ENCODE measurements around the gene DNAI4. TPM values are rescaled to one million over a fixed set of nuclear protein-coding genes. Genes with fewer than 3 reads are reported as not detected.
A peak's percentile ranks its signal among the peaks of the same experiment; 100 is the strongest.
"Not testable (repeated sequence)": the region's sequence is repeated elsewhere in the genome, so short reads cannot be mapped to it uniquely, and the experiment has no call there.

The DNAI4 gene
- 1 to 10 TPM; 2.3 to 8.1 (median 6.0) TPM for total RNA-seq
- polyA plus RNA-seq: 1 to 10 TPM in 1 of 3 donors, under 1 TPM in 2; 0.78 to 1.6 (median 0.99) TPM
- long read RNA-seq, donor 1, partial matches to known transcripts: 0 of 6 reads
- long read RNA-seq, donor 1, other reads (novel, unspliced or antisense): 5 of 6 reads
- long read RNA-seq, donor 2: 0 reads

GRCh38 chr1:66924756-66925557, at the start of gene DNAI4, which contains the start of gene MIER1:
DNAI4 (minus strand) TSS chr1:66924856; CDS start chr1:66924831, 25 bp downstream.
MIER1 (plus strand) TSS chr1:66924990; CDS start chr1:66925029, 39 bp downstream.
- intact Hi-C loops (cut with DNase I; ENCODE audit: low total_unique reads): no loop called here
- WGBS, 5 donors: 0 to 1% (median 0%) methylated on average over 45 to 64 of the region's 64 CpGs
- peak; percentile 100 for DNase-seq
- Histone ChIP-seq H3K9me3 (no peaks in the 10 kb centered on the region), H3K36me3 (peaks cover 0 to 6% (median 0%) of the 10 kb centered on the region in 6 donors), H3K4me1 (peaks cover 19 to 68% (median 51%) of the 10 kb centered on the region in 6 donors), H3K4me3 (peak within 1 kb of the TSS; percentile 73 to 98 (median 90)), H3K27ac (peak within 1 kb of the TSS; percentile 79 to 96 (median 91)), H3K27me3 (replicated peaks in 1 of 7) (no peaks in the 10 kb centered on the region)
- TF ChIP-seq, protein P1, sequence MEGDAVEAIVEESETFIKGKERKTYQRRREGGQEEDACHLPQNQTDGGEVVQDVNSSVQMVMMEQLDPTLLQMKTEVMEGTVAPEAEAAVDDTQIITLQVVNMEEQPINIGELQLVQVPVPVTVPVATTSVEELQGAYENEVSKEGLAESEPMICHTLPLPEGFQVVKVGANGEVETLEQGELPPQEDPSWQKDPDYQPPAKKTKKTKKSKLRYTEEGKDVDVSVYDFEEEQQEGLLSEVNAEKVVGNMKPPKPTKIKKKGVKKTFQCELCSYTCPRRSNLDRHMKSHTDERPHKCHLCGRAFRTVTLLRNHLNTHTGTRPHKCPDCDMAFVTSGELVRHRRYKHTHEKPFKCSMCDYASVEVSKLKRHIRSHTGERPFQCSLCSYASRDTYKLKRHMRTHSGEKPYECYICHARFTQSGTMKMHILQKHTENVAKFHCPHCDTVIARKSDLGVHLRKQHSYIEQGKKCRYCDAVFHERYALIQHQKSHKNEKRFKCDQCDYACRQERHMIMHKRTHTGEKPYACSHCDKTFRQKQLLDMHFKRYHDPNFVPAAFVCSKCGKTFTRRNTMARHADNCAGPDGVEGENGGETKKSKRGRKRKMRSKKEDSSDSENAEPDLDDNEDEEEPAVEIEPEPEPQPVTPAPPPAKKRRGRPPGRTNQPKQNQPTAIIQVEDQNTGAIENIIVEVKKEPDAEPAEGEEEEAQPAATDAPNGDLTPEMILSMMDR (IDR thresholded peaks at IDR 0.05 in 8 of 11, conservative IDR thresholded peaks at IDR 0.05 in 3 of 11): peak in 10 of 11 experiments; percentile 10 to 70 (median 52)
- TF ChIP-seq POLR2A (IDR thresholded peaks at IDR 0.05) (peak in 2 of 3 donors; percentile 35 to 66), POLR2AphosphoS5 (IDR thresholded peaks at IDR 0.05) (peak; percentile 83 to 91 (median 87))

- Histone ChIP-seq H3K27me3 (replicated peaks in 1 of 7) (no peaks in the 10 kb centered on the region), H3K4me3 (no peak overlapping the region), H3K9me3 (peaks cover 0 to 12% (median 2%) of the 10 kb centered on the region in 8 donors), H3K36me3 (peaks cover 0 to 100% (median 69%) of the 10 kb centered on the region in 6 donors), H3K27ac (no peak overlapping the region), H3K4me1 (no peaks in the 10 kb centered on the region)
- 83 to 99% (median 96%) methylated on average over 3 of the region's 3 CpGs for WGBS, 5 donors
- TF ChIP-seq, protein P1 (IDR thresholded peaks at IDR 0.05 in 8 of 11, conservative IDR thresholded peaks at IDR 0.05 in 3 of 11): no peak
- no peak for TF ChIP-seq POLR2A (IDR thresholded peaks at IDR 0.05)
- no peak for TF ChIP-seq POLR2AphosphoS5 (IDR thresholded peaks at IDR 0.05)
- intact Hi-C loops (cut with DNase I; ENCODE audit: low total_unique reads): no loop called here
- no peak for DNase-seq
Observed at GRCh38 chr1:66968574-66968973, 43.9 kb upstream of the DNAI4 start.

DNA sequence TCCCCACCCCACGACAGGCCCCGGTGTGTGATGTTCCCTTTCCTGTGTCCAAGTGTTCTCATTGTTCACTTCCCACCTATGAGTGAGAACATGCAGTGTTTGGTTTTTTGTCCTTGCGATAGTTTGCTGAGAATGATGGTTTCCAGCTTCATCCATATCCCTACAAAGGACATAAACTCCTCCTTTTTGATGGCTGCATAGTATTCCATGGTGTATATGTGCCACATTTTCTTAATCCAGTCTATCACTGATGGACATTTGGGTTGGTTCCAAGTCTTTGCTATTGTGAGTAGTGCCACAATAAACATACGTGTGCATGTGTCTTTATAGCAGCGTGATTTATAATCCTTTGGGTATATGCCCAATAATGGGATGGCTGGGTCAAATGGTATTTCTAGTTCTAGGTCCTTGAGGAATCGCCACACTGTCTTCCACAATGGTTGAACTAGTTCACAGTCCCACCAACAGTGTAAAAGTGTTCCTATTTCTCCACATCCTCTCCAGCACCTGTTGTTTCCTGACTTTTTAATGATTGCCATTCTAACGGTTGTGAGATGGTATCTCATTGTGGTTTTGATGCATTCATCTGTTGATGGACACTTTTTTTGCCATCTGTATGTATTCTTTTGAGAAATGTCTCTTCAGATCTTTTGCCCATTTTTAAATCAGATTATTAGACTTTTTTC, 41.7 kb upstream of the DNAI4 start:
- H3K27ac ChIP-seq; intact Hi-C loops (cut with DNase I; ENCODE audit: low total_unique reads); H3K27me3 ChIP-seq (replicated peaks in 1 of 7); DNase-seq; H3K4me3 ChIP-seq: not testable (repeated sequence)
- Histone ChIP-seq H3K9me3 (peaks cover 0 to 12% (median 2%) of the 10 kb centered on the region in 8 donors), H3K4me1 (peaks cover 0 to 10% (median 0%) of the 10 kb centered on the region in 6 donors), H3K36me3 (peaks cover 0 to 100% (median 78%) of the 10 kb centered on the region in 6 donors)
- 87 to 93% (median 91%) methylated on average over 6 to 7 of the region's 7 CpGs for WGBS, 5 donors

DNA sequence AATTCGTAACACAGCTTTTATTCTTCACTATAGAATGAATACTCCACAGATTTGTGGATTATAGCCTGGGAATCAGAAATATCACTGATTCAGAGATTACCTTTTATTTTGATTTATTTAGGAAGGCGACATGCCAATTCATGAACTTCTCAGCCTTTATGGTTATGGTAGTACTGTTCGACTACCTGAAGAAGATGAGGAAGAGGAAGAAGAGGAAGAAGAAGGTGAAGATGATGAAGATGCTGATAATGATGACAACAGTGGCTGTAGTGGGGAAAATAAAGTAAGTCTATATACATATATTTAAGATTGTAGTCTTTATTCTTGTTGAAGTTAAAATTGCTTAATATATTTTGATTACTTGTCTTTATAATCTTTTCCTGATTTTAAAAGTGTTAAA, 33.3 kb upstream of the DNAI4 start:
- no peaks in the 10 kb centered on the region for H3K9me3 ChIP-seq
- no peaks in the 10 kb centered on the region for H3K27me3 ChIP-seq (replicated peaks in 1 of 7)
- DNase-seq: no peak
- no peak for TF ChIP-seq POLR2AphosphoS5 (IDR thresholded peaks at IDR 0.05)
- no peak for TF ChIP-seq POLR2A (IDR thresholded peaks at IDR 0.05)
- TF ChIP-seq, protein P1 (IDR thresholded peaks at IDR 0.05 in 8 of 11, conservative IDR thresholded peaks at IDR 0.05 in 3 of 11): no peak
- WGBS, 5 donors: 93 to 95% (median 95%) methylated on average over 3 of the region's 3 CpGs
- peaks cover 0 to 100% (median 64%) of the 10 kb centered on the region in 6 donors for H3K36me3 ChIP-seq
- H3K27ac ChIP-seq: no peak overlapping the region
- intact Hi-C loops (cut with DNase I; ENCODE audit: low total_unique reads): no loop called here
- peaks cover 0 to 21% (median 2%) of the 10 kb centered on the region in 6 donors for H3K4me1 ChIP-seq
- H3K4me3 ChIP-seq: no peak overlapping the region

Measured in spleen (tissue), 13 donors.